Measurements from ENCODE around the gene EFHD2.

Gene EFHD2

DNA sequence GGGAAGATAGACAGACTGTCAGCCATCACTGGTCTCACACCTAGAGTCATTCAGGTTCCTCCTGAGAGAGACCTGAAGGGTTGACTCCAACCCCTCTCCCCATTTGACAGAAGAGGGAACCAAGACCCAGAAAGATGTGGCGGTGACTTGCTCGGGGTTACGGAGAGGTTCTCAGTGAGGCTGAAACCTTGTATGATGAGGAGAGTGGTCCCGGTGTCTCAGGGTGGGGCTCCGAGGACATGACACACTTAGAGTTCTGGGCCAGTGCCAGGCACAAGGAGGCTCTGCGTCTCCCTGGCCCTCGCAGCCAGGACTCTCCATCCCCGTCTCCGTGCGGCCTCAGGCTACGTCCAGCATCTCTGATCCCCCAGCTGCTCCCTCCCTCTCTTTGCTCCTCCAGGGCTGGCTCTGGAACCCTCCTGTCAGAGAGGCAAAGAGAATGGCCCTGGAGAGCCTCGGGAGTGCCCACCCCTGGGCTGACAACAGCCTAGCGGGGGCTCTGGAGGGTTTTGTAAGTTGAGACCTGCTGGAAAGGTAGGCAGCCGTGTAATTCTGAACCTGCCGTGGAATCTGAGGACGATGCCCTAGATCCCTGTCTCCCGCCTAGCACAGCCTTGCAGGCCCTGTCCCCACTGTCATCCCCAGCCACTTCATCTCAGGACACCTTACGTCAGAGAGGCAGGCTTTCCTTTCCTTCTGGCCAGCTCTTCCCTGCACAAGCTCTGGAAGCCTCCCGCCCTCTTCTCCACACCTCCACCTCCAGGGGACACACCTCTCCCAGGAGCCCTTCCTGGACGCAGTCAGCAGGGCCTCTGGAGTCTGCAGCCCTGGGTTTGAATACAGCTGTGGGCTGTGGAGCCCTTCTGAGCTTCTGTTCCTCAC is 4.1 kb downstream of the EFHD2 start:
- H3K4me3 ChIP-seq (ENCODE audit: low read depth, low read length): no peak overlapping the region
- no peak for DNase-seq (ENCODE audit: low read depth)
- TF ChIP-seq, protein P1, sequence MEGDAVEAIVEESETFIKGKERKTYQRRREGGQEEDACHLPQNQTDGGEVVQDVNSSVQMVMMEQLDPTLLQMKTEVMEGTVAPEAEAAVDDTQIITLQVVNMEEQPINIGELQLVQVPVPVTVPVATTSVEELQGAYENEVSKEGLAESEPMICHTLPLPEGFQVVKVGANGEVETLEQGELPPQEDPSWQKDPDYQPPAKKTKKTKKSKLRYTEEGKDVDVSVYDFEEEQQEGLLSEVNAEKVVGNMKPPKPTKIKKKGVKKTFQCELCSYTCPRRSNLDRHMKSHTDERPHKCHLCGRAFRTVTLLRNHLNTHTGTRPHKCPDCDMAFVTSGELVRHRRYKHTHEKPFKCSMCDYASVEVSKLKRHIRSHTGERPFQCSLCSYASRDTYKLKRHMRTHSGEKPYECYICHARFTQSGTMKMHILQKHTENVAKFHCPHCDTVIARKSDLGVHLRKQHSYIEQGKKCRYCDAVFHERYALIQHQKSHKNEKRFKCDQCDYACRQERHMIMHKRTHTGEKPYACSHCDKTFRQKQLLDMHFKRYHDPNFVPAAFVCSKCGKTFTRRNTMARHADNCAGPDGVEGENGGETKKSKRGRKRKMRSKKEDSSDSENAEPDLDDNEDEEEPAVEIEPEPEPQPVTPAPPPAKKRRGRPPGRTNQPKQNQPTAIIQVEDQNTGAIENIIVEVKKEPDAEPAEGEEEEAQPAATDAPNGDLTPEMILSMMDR (conservative IDR thresholded peaks at IDR 0.05; ENCODE audit: low read depth, low read length): no peak

DNA sequence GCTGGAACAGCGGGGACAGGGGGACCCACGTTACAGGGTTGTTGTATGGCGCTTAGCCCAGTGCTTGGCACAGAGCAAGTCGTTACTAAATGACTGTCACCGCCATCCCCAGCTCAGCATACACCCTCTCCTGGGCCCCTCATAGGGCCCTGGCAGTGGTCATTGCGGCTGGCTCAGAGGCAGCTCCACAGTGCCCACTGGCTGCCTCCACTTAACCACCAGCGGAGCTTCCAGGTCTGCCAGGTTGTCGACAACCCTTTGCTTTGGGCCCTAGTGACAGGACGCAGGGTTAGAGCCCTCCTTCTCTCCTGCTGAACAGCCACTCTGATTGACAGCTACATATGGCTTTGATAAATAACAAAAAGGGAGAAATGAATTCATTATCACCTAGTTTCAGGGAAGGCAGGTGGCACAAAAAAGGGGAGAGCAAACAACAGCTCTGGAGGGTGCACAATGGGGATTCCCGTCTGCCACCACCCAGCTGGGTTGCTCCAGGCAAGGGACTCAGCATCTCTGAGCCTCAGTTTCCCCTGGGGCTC is 4.8 kb downstream of the EFHD2 start:
- TF ChIP-seq, protein P1 (conservative IDR thresholded peaks at IDR 0.05; ENCODE audit: low read depth, low read length): no peak
- no peak for DNase-seq (ENCODE audit: low read depth)
- no peak overlapping the region for H3K4me3 ChIP-seq (ENCODE audit: low read depth, low read length)

DNA sequence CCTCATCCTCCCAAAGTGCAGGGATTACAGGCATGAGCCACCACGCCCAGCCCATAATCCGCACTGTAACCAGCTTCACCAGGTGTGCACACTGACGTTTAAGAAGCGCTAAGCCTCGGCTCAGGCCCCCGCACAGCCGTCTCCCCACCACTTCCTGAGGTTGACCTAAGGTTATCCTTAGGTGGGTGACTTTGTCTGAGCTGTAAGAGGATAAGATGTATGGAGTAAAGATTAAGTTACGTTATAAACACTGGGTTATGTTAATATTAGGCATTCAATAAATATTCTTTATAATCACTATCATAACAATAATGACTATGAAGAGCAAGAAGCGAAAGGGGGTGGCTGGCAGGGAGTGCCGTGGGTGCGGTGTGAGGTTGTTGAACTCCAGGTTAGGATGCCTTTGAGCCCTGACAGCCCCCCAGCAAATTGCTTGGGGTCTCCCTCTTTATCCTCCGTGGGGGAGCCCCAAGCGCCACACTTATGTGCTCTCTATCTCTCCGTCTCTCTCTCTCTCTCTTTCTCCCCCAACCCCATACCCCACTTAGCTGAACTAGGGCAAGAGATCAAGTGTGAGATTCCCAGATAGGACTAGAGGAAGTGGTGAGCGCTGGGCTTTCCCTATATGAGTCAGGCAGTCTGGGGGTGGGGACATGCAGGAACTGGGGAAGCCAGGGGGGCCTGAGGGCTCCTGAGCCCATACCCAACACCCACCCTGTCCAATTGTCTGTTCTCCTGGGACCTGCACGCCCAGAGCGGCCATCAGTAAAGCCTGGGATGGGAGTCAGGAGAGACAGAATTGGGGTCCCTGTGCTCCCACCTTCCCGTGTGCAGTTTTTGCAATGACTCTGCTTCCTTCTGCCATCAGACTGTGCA is 7.6 kb downstream of the EFHD2 start:
- peak; percentile 65 for DNase-seq (ENCODE audit: low read depth)
- H3K4me3 ChIP-seq (ENCODE audit: low read depth, low read length): no peak overlapping the region
- TF ChIP-seq, protein P1 (conservative IDR thresholded peaks at IDR 0.05; ENCODE audit: low read depth, low read length): no peak

DNA sequence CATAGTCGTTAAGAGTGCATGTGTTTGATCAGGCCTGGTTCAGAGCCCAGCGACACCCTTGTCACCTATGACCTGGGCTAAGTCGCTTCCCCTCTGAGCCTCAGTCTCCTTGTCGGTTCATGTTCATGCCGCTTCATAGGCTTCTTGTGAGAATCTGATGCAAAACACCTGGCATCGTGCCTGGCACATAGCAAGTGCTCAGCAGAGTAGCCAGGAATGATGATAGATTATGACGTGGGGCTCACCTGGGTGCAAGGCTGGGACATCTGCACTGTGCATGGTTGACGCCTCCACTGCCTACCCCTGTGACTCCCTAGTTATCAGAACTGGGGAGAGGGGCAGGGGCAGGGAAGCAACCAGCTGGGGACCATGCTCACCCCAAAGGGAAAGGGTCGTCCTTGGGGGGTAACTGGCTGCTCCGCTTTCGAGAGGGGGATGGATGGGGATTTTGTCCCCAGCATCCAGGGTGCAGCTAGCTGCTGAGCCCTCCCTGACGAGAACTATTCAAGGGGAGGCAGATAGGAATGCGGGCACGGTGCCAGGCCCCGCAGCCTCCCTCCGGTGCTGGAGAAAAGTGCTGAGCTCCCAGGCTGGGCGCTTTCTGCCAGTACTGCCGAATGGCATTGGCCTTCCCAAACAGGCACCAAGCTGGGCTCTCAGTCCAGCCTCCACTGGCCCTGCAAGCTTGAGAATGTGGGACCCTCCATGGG is 9.3 kb downstream of the EFHD2 start:
- no peak overlapping the region for H3K4me3 ChIP-seq (ENCODE audit: low read depth, low read length)
- TF ChIP-seq, protein P1 (conservative IDR thresholded peaks at IDR 0.05; ENCODE audit: low read depth, low read length): no peak
- DNase-seq (ENCODE audit: low read depth): peak; percentile 68

DNA sequence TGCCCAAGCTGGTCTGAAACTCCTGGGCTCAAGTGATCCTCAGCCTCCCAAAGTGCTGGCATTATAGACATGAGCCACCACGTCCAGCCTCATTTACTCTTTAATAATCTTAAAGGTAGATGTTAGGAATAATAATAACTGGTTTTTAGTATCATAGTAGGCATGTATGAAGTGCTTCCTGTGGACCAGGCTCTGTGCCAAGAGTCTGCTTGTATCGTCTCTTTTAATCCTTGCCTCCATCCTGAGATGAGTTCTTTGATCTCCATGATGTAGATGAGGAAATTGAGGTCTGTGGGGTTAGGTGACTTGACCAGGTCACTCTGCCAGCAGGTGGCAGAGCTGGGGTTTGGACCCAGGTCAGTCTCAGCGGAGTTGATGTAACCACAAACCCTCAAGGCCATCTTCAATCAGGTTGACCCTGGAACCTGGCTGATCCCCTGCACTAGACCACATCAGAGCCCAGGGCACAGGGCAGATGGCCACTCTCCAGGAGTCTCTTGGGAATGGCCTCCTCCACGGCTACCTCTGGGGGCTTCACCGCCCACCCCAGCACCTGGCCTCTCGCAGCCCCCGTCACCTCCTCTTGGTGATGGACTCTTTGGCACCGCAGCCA is 11.3 kb downstream of the EFHD2 start:
- DNase-seq (ENCODE audit: low read depth): no peak
- no peak overlapping the region for H3K4me3 ChIP-seq (ENCODE audit: low read depth, low read length)
- TF ChIP-seq, protein P1 (conservative IDR thresholded peaks at IDR 0.05; ENCODE audit: low read depth, low read length): no peak

DNA sequence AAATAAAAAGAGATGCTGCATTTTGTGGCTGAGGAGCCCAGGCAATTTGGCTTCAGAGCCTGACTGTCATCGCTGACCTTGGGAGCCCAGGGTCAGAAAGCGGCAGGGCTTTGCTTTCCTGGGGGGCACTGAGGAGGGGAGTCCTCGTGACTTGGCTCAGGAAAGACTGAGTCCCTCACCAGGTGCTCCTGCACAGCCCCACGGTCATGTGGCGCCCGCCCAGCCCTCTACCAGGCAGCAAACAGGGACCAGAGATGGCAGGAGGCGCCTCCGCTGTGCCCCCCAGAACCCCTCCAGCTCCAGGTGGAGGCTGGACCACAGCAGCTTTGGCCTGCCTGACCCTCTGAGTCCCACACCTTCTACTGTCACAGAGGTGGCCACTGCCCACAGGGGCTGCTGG is 13.2 kb downstream of the EFHD2 start:
- H3K4me3 ChIP-seq (ENCODE audit: low read depth, low read length): no peak overlapping the region
- TF ChIP-seq, protein P1 (conservative IDR thresholded peaks at IDR 0.05; ENCODE audit: low read depth, low read length): no peak
- DNase-seq (ENCODE audit: low read depth): no peak
